Nucleus accumbens (tissue), 56 donors: ENCODE measurements around the gene PLEKHF1.

Experiments
- DNase-seq, 56 donors: peaks; one replicate each; lab custom pipeline; 2025; lab: John Stamatoyannopoulos, UW

PLEKHF1 gene

GRCh38 chr19:29634423-29635130 is 30.7 kb upstream of the PLEKHF1 start:
- no peak for DNase-seq

GRCh38 chr19:29635963-29636362 is 29.3 kb upstream of the PLEKHF1 start:
- DNase-seq: no peak

GRCh38 chr19:29636553-29637360 is 28.5 kb upstream of the PLEKHF1 start:
- no peak for DNase-seq

GRCh38 chr19:29639086-29639485 is 26.2 kb upstream of the PLEKHF1 start:
- DNase-seq: no peak

GRCh38 chr19:29640231-29640630 is 25.0 kb upstream of the PLEKHF1 start:
- no peak for DNase-seq

GRCh38 chr19:29641597-29641996 is 23.7 kb upstream of the PLEKHF1 start:
- DNase-seq: no peak

GRCh38 chr19:29643361-29643935 is 21.8 kb upstream of the PLEKHF1 start:
- no peak for DNase-seq

GRCh38 chr19:29644210-29644609 is 21.1 kb upstream of the PLEKHF1 start:
- DNase-seq: no peak

GRCh38 chr19:29645491-29645867 is 19.8 kb upstream of the PLEKHF1 start:
- no peak for DNase-seq

GRCh38 chr19:29645911-29646310 is 19.4 kb upstream of the PLEKHF1 start:
- peak in 9 of 56 donors; percentile 10 to 25 (median 18) for DNase-seq

- no peak for DNase-seq
Measured at GRCh38 chr19:29650772-29651387, 14.4 kb upstream of the PLEKHF1 start.

- no peak for DNase-seq
Measured at GRCh38 chr19:29651622-29652394, 13.5 kb upstream of the PLEKHF1 start.

- DNase-seq: no peak
Measured at GRCh38 chr19:29653398-29653797, 11.9 kb upstream of the PLEKHF1 start.

GRCh38 chr19:29655648-29656335 is 9.5 kb upstream of the PLEKHF1 start:
- no peak for DNase-seq

GRCh38 chr19:29658221-29658991 is 6.9 kb upstream of the PLEKHF1 start:
- no peak for DNase-seq

- DNase-seq: no peak
Measured at GRCh38 chr19:29660835-29661234, 4.4 kb upstream of the PLEKHF1 start.

GRCh38 chr19:29662278-29662603 is 3.0 kb upstream of the PLEKHF1 start:
- DNase-seq: no peak

GRCh38 chr19:29662604-29663404 is 2.5 kb upstream of the PLEKHF1 start:
- DNase-seq: peak in 8 of 56 donors; percentile 23 to 51 (median 30)
